HepG2 (cell line): ENCODE measurements around the gene SLA2. TPM values are rescaled to one million over a fixed set of nuclear protein-coding genes. Genes with fewer than 3 reads are reported as not detected.

ENCODE experiments used
- ATM ChIP-seq: fragments of 450-650 bp; IDR thresholded peaks from 2 replicates; pipeline ENCODE4 v1.7.1; 2017; ENCODE audit warnings: mild to moderate bottlenecking, borderline replicate concordance
- BRF2 ChIP-seq: sonication (generic); formaldehyde crosslinking; IDR thresholded peaks from 2 replicates; pipeline ENCODE4 v1.8.1; 2022; ENCODE audit warnings: mild to moderate bottlenecking, missing genetic modification reagents
- DZIP1 ChIP-seq: sonication (generic); formaldehyde crosslinking; IDR thresholded peaks from 2 replicates; pipeline ENCODE4 v1.5.0; 2020; ENCODE audit warnings: mild to moderate bottlenecking, missing genetic modification reagents
- ELF1 ChIP-seq: sonication (generic); formaldehyde crosslinking; IDR thresholded peaks from 2 replicates; pipeline ENCODE4 v1.4.0; 2020; ENCODE audit warnings: missing genetic modification reagents
- HCFC1 ChIP-seq: fragments of 150-350 bp; IDR thresholded peaks from 2 replicates; pipeline ENCODE4 v1.6.1; 2014; ENCODE audit warnings: low read depth, low read length
- HNRNPL ChIP-seq: fragments of 200-400 bp; formaldehyde crosslinking; IDR thresholded peaks from 2 replicates; pipeline ENCODE4 v1.6.1; 2017; ENCODE audit warnings: mild to moderate bottlenecking, low read depth, low read length
- HOMEZ ChIP-seq: IDR thresholded peaks from 2 replicates; pipeline ENCODE4 v1.6.1; 2016; ENCODE audit warnings: low read depth
- HOXA7 ChIP-seq: sonication (generic); formaldehyde crosslinking; IDR thresholded peaks from 2 replicates; pipeline ENCODE4 v1.8.1; 2022; ENCODE audit warnings: mild to moderate bottlenecking, missing genetic modification reagents, moderate library complexity
- KDM3A ChIP-seq: IDR thresholded peaks from 2 replicates; pipeline ENCODE4 v1.6.1; 2018; ENCODE audit warnings: low read depth, missing compliant biosample characterization
- MLLT10 ChIP-seq: sonication (generic); formaldehyde crosslinking; IDR thresholded peaks from 2 replicates; pipeline ENCODE4 v1.4.0; 2020; ENCODE audit warnings: missing genetic modification reagents
- MXI1 ChIP-seq: IDR thresholded peaks from 3 replicates; pipeline ENCODE4 v1.6.1; 2012; ENCODE audit warnings: low read depth, low read length, inconsistent platforms, borderline replicate concordance
- NFE2 ChIP-seq: sonication (generic); formaldehyde crosslinking; IDR thresholded peaks from 2 replicates; pipeline ENCODE4 v1.4.0; 2020; ENCODE audit warnings: missing genetic modification reagents
- PREB ChIP-seq: sonication (generic); formaldehyde crosslinking; IDR thresholded peaks from 2 replicates; pipeline ENCODE4 v1.4.0; 2020; ENCODE audit warnings: missing genetic modification reagents
- RBFOX2 ChIP-seq: fragments of 200-400 bp; formaldehyde crosslinking; IDR thresholded peaks from 2 replicates; pipeline ENCODE4 v1.6.1; 2017; ENCODE audit warnings: low read depth, mild to moderate bottlenecking, low read length
- SOX5 ChIP-seq: IDR thresholded peaks from 2 replicates; pipeline ENCODE4 v1.6.1; 2016; ENCODE audit warnings: borderline replicate concordance
- THAP8 ChIP-seq: sonication (generic); formaldehyde crosslinking; IDR thresholded peaks from 2 replicates; pipeline ENCODE4 v1.5.1; 2020; ENCODE audit warnings: missing genetic modification reagents, mild to moderate bottlenecking, borderline replicate concordance
- ZBTB20 ChIP-seq: sonication (generic); formaldehyde crosslinking; IDR thresholded peaks from 2 replicates; pipeline ENCODE4 v1.8.1; 2023; ENCODE audit warnings: missing genetic modification reagents, low read depth, mild to moderate bottlenecking, borderline replicate concordance
- ZNF274 ChIP-seq: sonication (generic); formaldehyde crosslinking; IDR thresholded peaks from 2 replicates; pipeline ENCODE4 v1.5.1; 2020; ENCODE audit warnings: mild to moderate bottlenecking, missing genetic modification reagents
- ZNF354B ChIP-seq: sonication (generic); formaldehyde crosslinking; IDR thresholded peaks from 2 replicates; pipeline ENCODE4 v1.8.0; 2022; ENCODE audit warnings: mild to moderate bottlenecking, missing genetic modification reagents
- ZNF737 ChIP-seq: sonication (generic); formaldehyde crosslinking; IDR thresholded peaks from 2 replicates; pipeline ENCODE4 v1.5.0; 2020; ENCODE audit warnings: missing genetic modification reagents, mild to moderate bottlenecking, borderline replicate concordance
- ZNF781 ChIP-seq: sonication (generic); formaldehyde crosslinking; IDR thresholded peaks from 2 replicates; pipeline ENCODE4 v1.5.1; 2020; ENCODE audit warnings: borderline replicate concordance, mild to moderate bottlenecking, missing genetic modification reagents; ENCODE audit errors: not compliant biosample characterization
- polyA plus RNA-seq, 8 experiments: library from polyadenylated mRNA; depleted of rRNA in 3 of 8; stranded (reverse) in 7 of 8; unstranded in 1 of 8; fragments of >200 nt; fragmentation: Illumina TruSeq in 4 of 8; extraction: Trizol in 4 of 8; gene quantifications; 2 replicates each; pipeline versions ENCODE4 v1.2.1 to v1.2.3, GENCODE V29; 2011 to 2016; ENCODE audit warnings: low read depth in 4 of 8, missing spikeins in 1 of 8, mixed read lengths in 1 of 8; ENCODE audit not compliant: insufficient read depth in 1 of 8
- total RNA-seq, 5 experiments: library from RNA; depleted of rRNA; stranded (reverse); fragments of >200 nt; fragmentation: Illumina TruSeq; extraction: Trizol; gene quantifications; 2 replicates each; pipeline ENCODE4 v1.2.3, GENCODE V29; 2016; ENCODE audit warnings: low read depth in 1 of 5
- TF ChIP-seq, protein P1 (sequence below): sonication (generic); formaldehyde crosslinking; IDR thresholded peaks from 2 replicates; pipeline ENCODE4 v1.5.0; 2020; ENCODE audit warnings: missing genetic modification reagents, mild to moderate bottlenecking, borderline replicate concordance

SLA2 gene
- total and polyA plus RNA-seq, 2 of the 13 experiments (the other 11 are each of a cell fraction or from before 2014, with no cell fraction given): 1.6 to 3.6 TPM

DNA sequence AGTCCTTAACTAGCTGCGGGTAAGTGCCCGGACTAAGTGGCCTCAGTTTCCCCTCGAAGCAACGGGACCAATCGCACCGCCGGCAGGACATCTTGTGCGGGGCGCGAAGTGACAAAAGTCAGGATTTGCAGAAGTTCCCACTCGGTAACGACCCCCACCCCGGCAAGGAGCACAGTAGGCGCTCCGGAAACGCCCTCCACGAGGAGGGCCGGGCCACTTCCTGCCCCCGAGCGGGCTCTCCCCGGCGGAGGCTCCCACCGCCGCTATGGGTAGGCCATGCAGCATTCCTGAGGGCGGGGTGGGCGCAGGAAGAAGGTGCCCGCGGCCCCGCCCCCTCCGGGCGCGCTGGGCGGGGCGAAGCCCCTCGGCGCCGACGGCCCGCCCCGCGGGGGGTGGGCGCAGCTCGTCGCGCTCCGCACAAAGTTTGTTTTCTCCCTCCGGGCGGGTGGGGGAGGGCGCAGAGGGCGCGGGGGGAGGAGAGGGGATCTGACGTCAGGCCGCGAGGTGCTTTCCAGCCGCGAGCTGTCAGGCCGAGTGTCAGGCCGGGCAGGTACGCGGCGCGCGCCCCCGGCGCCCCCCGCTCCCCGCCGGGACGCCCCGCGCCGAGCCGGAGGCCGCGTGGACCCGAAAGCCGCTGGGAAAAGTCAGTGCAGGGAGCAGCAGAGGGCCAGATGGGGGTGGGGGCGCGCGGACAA lies 72.7 kb downstream of the SLA2 start, which contains the start of gene TGIF2 (continued):
- TF ChIP-seq ZNF354B (CRISPR knock-in tag): 0 out of 2 replicates have a peak, but pooled peaks have one; percentile 81
- 0 out of 2 replicates have a peak, but pooled peaks have one; percentile 11 for TF ChIP-seq HOMEZ (CRISPR knock-in tag)
- peak; percentile 11; the same call in 1 of the 2 replicates for TF ChIP-seq ZNF737 (CRISPR knock-in tag)
- no peak for TF ChIP-seq HOXA7 (CRISPR knock-in tag)
- TF ChIP-seq KDM3A (CRISPR knock-in tag): peak; percentile 37; the same call in 1 of the 2 replicates
- no peak for TF ChIP-seq ATM
- TF ChIP-seq DZIP1 (CRISPR knock-in tag): no peak
- peak; percentile 72; the same call in 1 of the 2 replicates for TF ChIP-seq SOX5 (CRISPR knock-in tag)
- TF ChIP-seq PREB (CRISPR knock-in tag): 0 out of 2 replicates have a peak, but pooled peaks have one; percentile 71
- no peak for TF ChIP-seq NFE2 (CRISPR knock-in tag)
- peak; percentile 85 for TF ChIP-seq ZNF781 (CRISPR knock-in tag)
- peak; percentile 92 for TF ChIP-seq ZNF274 (CRISPR knock-in tag)
- TF ChIP-seq, protein P1, sequence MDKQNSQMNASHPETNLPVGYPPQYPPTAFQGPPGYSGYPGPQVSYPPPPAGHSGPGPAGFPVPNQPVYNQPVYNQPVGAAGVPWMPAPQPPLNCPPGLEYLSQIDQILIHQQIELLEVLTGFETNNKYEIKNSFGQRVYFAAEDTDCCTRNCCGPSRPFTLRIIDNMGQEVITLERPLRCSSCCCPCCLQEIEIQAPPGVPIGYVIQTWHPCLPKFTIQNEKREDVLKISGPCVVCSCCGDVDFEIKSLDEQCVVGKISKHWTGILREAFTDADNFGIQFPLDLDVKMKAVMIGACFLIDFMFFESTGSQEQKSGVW (CRISPR knock-in tag): no peak; the same call in 1 of the 2 replicates
- peak; percentile 67 for TF ChIP-seq ZBTB20 (CRISPR knock-in tag)
- TF ChIP-seq HNRNPL: peak; percentile 77; the same call in 1 of the 2 replicates
- TF ChIP-seq THAP8 (CRISPR knock-in tag): peak; percentile 15
- no peak; the same call in 1 of the 2 replicates for TF ChIP-seq HCFC1
- peak; percentile 94 for TF ChIP-seq MXI1
- peak; percentile 67 for TF ChIP-seq BRF2 (CRISPR knock-in tag)
- TF ChIP-seq RBFOX2: peak; percentile 91
- no peak for TF ChIP-seq MLLT10 (CRISPR knock-in tag)
- TF ChIP-seq ELF1: peak; percentile 90
